HL-60 (cell line): Measurements from ENCODE around the gene CITED4.

Experiments used
- GABPA ChIP-seq: IDR thresholded peaks from 2 replicates; pipeline ENCODE4 v1.6.1; 2012; ENCODE audit warnings: low read depth
- POLR2AphosphoS5 ChIP-seq: IDR thresholded peaks from 2 replicates; pipeline ENCODE4 v1.6.1; 2012; ENCODE audit warnings: low read depth
- TF ChIP-seq, protein P1 (sequence below): IDR thresholded peaks from one replicate; pipeline ENCODE4 v1.5.1; 2011; ENCODE audit warnings: low read length, control low read depth, inconsistent platforms; ENCODE audit not compliant: insufficient read depth

DNA sequence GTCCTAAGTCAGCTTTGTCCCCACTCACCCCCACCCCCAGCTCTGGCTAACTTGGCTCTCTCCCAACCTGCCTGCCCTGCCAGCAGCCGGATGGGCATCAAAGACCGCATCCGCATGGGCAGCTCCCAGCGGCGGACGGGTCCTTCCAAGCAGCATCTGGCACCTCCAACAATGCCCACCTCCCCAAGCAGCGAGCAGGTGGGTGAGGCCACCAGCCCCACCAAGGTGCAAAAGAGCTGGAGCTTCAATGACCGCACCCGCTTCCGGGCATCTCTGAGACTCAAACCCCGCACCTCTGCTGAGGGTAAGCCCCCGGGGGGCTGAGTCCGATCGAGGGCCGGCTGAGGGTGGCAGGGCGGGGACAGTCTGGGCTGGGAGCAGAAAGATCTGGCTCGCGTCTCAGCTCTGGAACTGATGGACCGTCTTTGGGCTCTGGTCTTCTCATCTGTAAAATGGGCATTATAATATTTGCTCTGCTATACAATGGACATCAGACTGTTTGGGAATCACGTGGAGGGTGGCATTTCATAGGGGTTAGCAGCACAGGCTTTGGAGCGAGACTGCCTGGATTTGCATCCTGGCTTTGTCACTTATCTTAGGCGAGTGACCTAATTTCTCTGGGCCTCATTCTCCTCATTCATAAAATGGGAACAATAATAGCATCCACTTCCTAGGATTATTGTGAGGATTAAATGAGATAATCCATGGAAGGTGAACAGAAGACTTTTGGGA lies 31.0 kb downstream of the CITED4 start:
- TF ChIP-seq, protein P1, sequence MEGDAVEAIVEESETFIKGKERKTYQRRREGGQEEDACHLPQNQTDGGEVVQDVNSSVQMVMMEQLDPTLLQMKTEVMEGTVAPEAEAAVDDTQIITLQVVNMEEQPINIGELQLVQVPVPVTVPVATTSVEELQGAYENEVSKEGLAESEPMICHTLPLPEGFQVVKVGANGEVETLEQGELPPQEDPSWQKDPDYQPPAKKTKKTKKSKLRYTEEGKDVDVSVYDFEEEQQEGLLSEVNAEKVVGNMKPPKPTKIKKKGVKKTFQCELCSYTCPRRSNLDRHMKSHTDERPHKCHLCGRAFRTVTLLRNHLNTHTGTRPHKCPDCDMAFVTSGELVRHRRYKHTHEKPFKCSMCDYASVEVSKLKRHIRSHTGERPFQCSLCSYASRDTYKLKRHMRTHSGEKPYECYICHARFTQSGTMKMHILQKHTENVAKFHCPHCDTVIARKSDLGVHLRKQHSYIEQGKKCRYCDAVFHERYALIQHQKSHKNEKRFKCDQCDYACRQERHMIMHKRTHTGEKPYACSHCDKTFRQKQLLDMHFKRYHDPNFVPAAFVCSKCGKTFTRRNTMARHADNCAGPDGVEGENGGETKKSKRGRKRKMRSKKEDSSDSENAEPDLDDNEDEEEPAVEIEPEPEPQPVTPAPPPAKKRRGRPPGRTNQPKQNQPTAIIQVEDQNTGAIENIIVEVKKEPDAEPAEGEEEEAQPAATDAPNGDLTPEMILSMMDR: no peak
- no peak for TF ChIP-seq POLR2AphosphoS5
- TF ChIP-seq GABPA: no peak
